Cardiac muscle cell (in vitro differentiated cells and primary cell): ENCODE data around the gene GSTT4. TPM values are rescaled to one million over a fixed set of nuclear protein-coding genes. Genes with fewer than 3 reads are reported as not detected.
"Not testable (repeated sequence)": the region's sequence is repeated elsewhere in the genome, so short reads cannot be mapped to it uniquely, and the experiment has no call there.

ENCODE experiments used
- DNase-seq, 2 donors: peaks; one replicate each; pipeline versions ENCODE4 v3.0.0 to v3.0.0-alpha.2; 2010 to 2017; ENCODE audit warnings: low read depth in 1 of 2, low spot score in 1 of 2
- H3K27ac ChIP-seq: fragments of 200-600 bp; sonication (generic); 2 replicates; pipeline ENCODE4 v1.5.1; 2016
- H3K27me3 ChIP-seq: fragments of 200-600 bp; sonication (generic); 2 replicates; pipeline ENCODE4 v1.6.0; 2016; ENCODE audit warnings: control low read depth
- H3K36me3 ChIP-seq: fragments of 200-600 bp; sonication (generic); 2 replicates; pipeline ENCODE4 v1.5.1; 2016; ENCODE audit warnings: control low read depth
- H3K4me1 ChIP-seq: fragments of 200-600 bp; sonication (generic); 2 replicates; pipeline ENCODE4 v1.8.1; 2017; ENCODE audit warnings: low read depth, mild to moderate bottlenecking, mixed run types
- H3K4me3 ChIP-seq: fragments of 200-600 bp; sonication (generic); 2 replicates; pipeline ENCODE4 v1.5.1; 2016; ENCODE audit warnings: mild to moderate bottlenecking
- H3K9me3 ChIP-seq: fragments of 200-600 bp; sonication (generic); 2 replicates; pipeline ENCODE4 v1.5.1; 2017; ENCODE audit warnings: low read depth, mild to moderate bottlenecking, control low read depth
- CTCF ChIP-seq: IDR thresholded peaks from 2 replicates; pipeline ENCODE4 v1.5.1; 2012; ENCODE audit warnings: low read depth, mild to moderate bottlenecking, low read length
- polyA plus RNA-seq: library from polyadenylated mRNA; unstranded; fragments of >200 nt; fragmentation: Nextera tagmentation; extraction: Ambion mirVana; gene quantifications from 2 replicates; pipeline ENCODE4 v1.2.1, GENCODE V29; 2016
- total RNA-seq: library from RNA; depleted of rRNA; stranded (reverse); fragments of >200 nt; gene quantifications from 2 replicates; pipeline ENCODE4 v1.2.3, GENCODE V29; 2016

The GSTT4 gene
- total and polyA plus RNA-seq, 2 experiments from 2014 or later = not detected

- not testable (repeated sequence) for H3K4me3 ChIP-seq, H3K9me3 ChIP-seq, H3K27ac ChIP-seq, H3K27me3 ChIP-seq, H3K4me1 ChIP-seq, DNase-seq
- H3K36me3 ChIP-seq = peaks cover 12% of the 10 kb centered on the region
Measured at GRCh38 chr22:23974345-23974744, 30.9 kb downstream of the GSTT4 start, which contains the start of gene DDT. TSS of gene DDT (minus strand) at chr22:23974441. CDS start at chr22:23974414, 27 bp downstream.

GRCh38 chr22:23971927-23972326 lies 33.3 kb downstream of the GSTT4 start:
- H3K9me3 ChIP-seq, H3K4me3 ChIP-seq, DNase-seq, H3K27me3 ChIP-seq, H3K4me1 ChIP-seq: not testable (repeated sequence)
- Histone ChIP-seq H3K36me3 (peaks cover 15% of the 10 kb centered on the region), H3K27ac (peak overlapping the region; percentile 48)

GRCh38 chr22:23970816-23971486 lies 34.3 kb downstream of the GSTT4 start:
- no peak for DNase-seq
- no peaks in the 10 kb centered on the region for H3K4me1 ChIP-seq
- no peaks in the 10 kb centered on the region for H3K27me3 ChIP-seq
- peak overlapping the region; percentile 43 for H3K27ac ChIP-seq
- no peak overlapping the region for H3K4me3 ChIP-seq
- TF ChIP-seq CTCF = no peak
- H3K36me3 ChIP-seq = peaks cover 15% of the 10 kb centered on the region
- no peaks in the 10 kb centered on the region for H3K9me3 ChIP-seq

GRCh38 chr22:23970201-23970641 lies 35.0 kb downstream of the GSTT4 start:
- H3K27ac ChIP-seq = peak overlapping the region; percentile 17
- H3K9me3 ChIP-seq = no peaks in the 10 kb centered on the region
- no peak overlapping the region for H3K4me3 ChIP-seq
- no peak for DNase-seq
- H3K36me3 ChIP-seq = peaks cover 15% of the 10 kb centered on the region
- no peak for TF ChIP-seq CTCF
- H3K27me3 ChIP-seq = no peaks in the 10 kb centered on the region
- H3K4me1 ChIP-seq = no peaks in the 10 kb centered on the region

GRCh38 chr22:23969071-23969470 lies 36.2 kb downstream of the GSTT4 start:
- no peak for TF ChIP-seq CTCF
- no peak overlapping the region for H3K27ac ChIP-seq
- no peaks in the 10 kb centered on the region for H3K9me3 ChIP-seq
- H3K4me3 ChIP-seq = no peak overlapping the region
- no peaks in the 10 kb centered on the region for H3K27me3 ChIP-seq
- no peak for DNase-seq
- H3K36me3 ChIP-seq = peaks cover 15% of the 10 kb centered on the region
- H3K4me1 ChIP-seq = no peaks in the 10 kb centered on the region

GRCh38 chr22:23966568-23966967 lies 38.7 kb downstream of the GSTT4 start, which contains the start of gene DDTL:
TSS of gene DDTL (plus strand) at chr22:23966888. CDS start at chr22:23966915, 27 bp downstream.
- DNase-seq, H3K4me3 ChIP-seq, H3K27me3 ChIP-seq, H3K27ac ChIP-seq, H3K9me3 ChIP-seq, H3K4me1 ChIP-seq: not testable (repeated sequence)
- peaks cover 15% of the 10 kb centered on the region for H3K36me3 ChIP-seq

- H3K27me3 ChIP-seq, DNase-seq, H3K9me3 ChIP-seq, H3K4me1 ChIP-seq, H3K27ac ChIP-seq, H3K4me3 ChIP-seq: not testable (repeated sequence)
- H3K36me3 ChIP-seq = peaks cover 10% of the 10 kb centered on the region
Measured at GRCh38 chr22:23966094-23966493, 39.2 kb downstream of the GSTT4 start.

GRCh38 chr22:23961084-23961771 lies 44.0 kb downstream of the GSTT4 start, which contains the start of gene GSTT2B:
TSS of gene GSTT2B (minus strand) at chr22:23961195. CDS start at chr22:23961131, 64 bp downstream.
- not testable (repeated sequence) for H3K4me3 ChIP-seq, H3K9me3 ChIP-seq, H3K27me3 ChIP-seq, H3K27ac ChIP-seq, DNase-seq, H3K4me1 ChIP-seq, H3K36me3 ChIP-seq
